SU-DHL-6 (cell line): ENCODE results near the gene WWC1.

Source experiments
- H2AFZ ChIP-seq: fragments of 200-600 bp; sonication (generic); 2 replicates; pipeline ENCODE4 v1.6.1; 2014; ENCODE audit warnings: low read depth, mild to moderate bottlenecking, moderate library complexity, mixed read lengths, antibody characterized with exemption, low read length; ENCODE audit not compliant: severe bottlenecking
- H3F3A ChIP-seq: fragments of 200-600 bp; shearing (Covaris generic); 2 replicates; pipeline ENCODE4 v1.6.0; 2016; ENCODE audit warnings: antibody characterized with exemption, mild to moderate bottlenecking; ENCODE audit not compliant: insufficient read depth
- H3K27ac ChIP-seq: fragments of 200-600 bp; sonication (generic); 2 replicates; pipeline ENCODE4 v1.5.1; 2016; ENCODE audit warnings: low read depth, mild to moderate bottlenecking, low read length, moderate library complexity, mixed read lengths
- H3K27me3 ChIP-seq: fragments of 200-600 bp; sonication (generic), shearing (Covaris generic); 2 replicates; pipeline ENCODE4 v1.6.0; 2014; ENCODE audit warnings: mild to moderate bottlenecking, low read length
- H3K36me3 ChIP-seq: fragments of 200-600 bp; sonication (generic); 2 replicates; pipeline ENCODE4 v1.6.1; 2014; ENCODE audit warnings: mild to moderate bottlenecking, low read length, mixed read lengths
- H3K4me2 ChIP-seq: fragments of 300-600, 200-600 bp; shearing (Covaris generic), sonication (generic); 2 replicates; pipeline ENCODE4 v1.6.0; 2014; ENCODE audit warnings: low read length, low read depth, mild to moderate bottlenecking; ENCODE audit not compliant: poor library complexity, severe bottlenecking
- H3K4me3 ChIP-seq: fragments of 200-600 bp; sonication (generic); 2 replicates; pipeline ENCODE4 v1.5.1; 2014; ENCODE audit warnings: antibody characterized with exemption, low read length, mild to moderate bottlenecking, mixed read lengths; ENCODE audit not compliant: insufficient read depth, poor library complexity, severe bottlenecking
- H3K79me2 ChIP-seq: fragments of 200-600 bp; sonication (generic); 2 replicates; pipeline ENCODE4 v1.6.1; 2014; ENCODE audit warnings: mild to moderate bottlenecking, low read length, moderate library complexity; ENCODE audit not compliant: insufficient read depth
- H3K9ac ChIP-seq: fragments of 200-600 bp; sonication (generic); 2 replicates; pipeline ENCODE4 v1.7.0; 2014; ENCODE audit warnings: mild to moderate bottlenecking, low read length
- H3K9me2 ChIP-seq: fragments of 200-600 bp; sonication (generic); replicated peaks from 2 replicates; pipeline ENCODE4 v1.6.1; 2014; ENCODE audit warnings: low read length; ENCODE audit not compliant: insufficient read depth
- H3K9me3 ChIP-seq: fragments of 200-600 bp; sonication (generic); 2 replicates; pipeline ENCODE4 v1.6.1; 2014; ENCODE audit warnings: low read length, mixed read lengths; ENCODE audit not compliant: insufficient read depth
- H4K20me1 ChIP-seq: fragments of 200-600 bp; sonication (generic); 2 replicates; pipeline ENCODE4 v1.6.1; 2014; ENCODE audit warnings: low read depth, mild to moderate bottlenecking, antibody characterized with exemption, low read length, moderate library complexity, mixed read lengths
- CTCF ChIP-seq: fragments of 200-600 bp; sonication (generic); IDR thresholded peaks from one replicate; pipeline ENCODE4 v1.5.1; 2017; ENCODE audit warnings: antibody characterized with exemption, mild to moderate bottlenecking, low read length, moderate library complexity; ENCODE audit not compliant: insufficient read depth, poor library complexity, severe bottlenecking
- EZH2phosphoT487 ChIP-seq: fragments of 200-600 bp; sonication (generic), shearing (Covaris generic); conservative IDR thresholded peaks from 2 replicates; pipeline ENCODE4 v1.6.1; 2018; ENCODE audit warnings: mild to moderate bottlenecking, antibody characterized with exemption, low read length, moderate library complexity, mixed read lengths

The WWC1 gene

GRCh38 chr5:168449166-168449565, 157.7 kb downstream of the WWC1 start:
- H3F3A ChIP-seq, result no peaks in the 10 kb centered on the region
- H3K27ac ChIP-seq, result no peak overlapping the region
- H3K9ac ChIP-seq, result no peak overlapping the region
- H4K20me1 ChIP-seq, result no peaks in the 10 kb centered on the region
- H3K9me2 ChIP-seq, result no peaks in the 10 kb centered on the region
- no peaks in the 10 kb centered on the region for H3K27me3 ChIP-seq
- H3K4me2 ChIP-seq, result no peak overlapping the region
- H2AFZ ChIP-seq, result no peak overlapping the region
- TF ChIP-seq EZH2phosphoT487, result no peak
- TF ChIP-seq CTCF, result no peak
- no peaks in the 10 kb centered on the region for H3K36me3 ChIP-seq
- H3K9me3 ChIP-seq, result no peaks in the 10 kb centered on the region
- H3K4me3 ChIP-seq, result no peak overlapping the region
- H3K79me2 ChIP-seq, result no peaks in the 10 kb centered on the region

- Histone ChIP-seq H4K20me1 (no peaks in the 10 kb centered on the region), H3K9me2 (no peaks in the 10 kb centered on the region), H3K9ac (no peak overlapping the region), H2AFZ (no peak overlapping the region), H3K36me3 (no peaks in the 10 kb centered on the region), H3K4me3 (no peak overlapping the region), H3F3A (no peaks in the 10 kb centered on the region), H3K79me2 (no peaks in the 10 kb centered on the region), H3K9me3 (no peaks in the 10 kb centered on the region), H3K27ac (no peak overlapping the region), H3K4me2 (no peak overlapping the region), H3K27me3 (no peaks in the 10 kb centered on the region)
- no peak for TF ChIP-seq EZH2phosphoT487
- no peak for TF ChIP-seq CTCF
These were observed 160.1 kb downstream of the WWC1 start for GRCh38 chr5:168451565-168451964.

GRCh38 chr5:168455201-168455600, 163.8 kb downstream of the WWC1 start:
- Histone ChIP-seq H3K27ac (no peak overlapping the region), H4K20me1 (no peaks in the 10 kb centered on the region), H3K79me2 (no peaks in the 10 kb centered on the region), H3K9ac (no peak overlapping the region), H3F3A (no peaks in the 10 kb centered on the region), H3K9me3 (no peaks in the 10 kb centered on the region), H3K27me3 (no peaks in the 10 kb centered on the region), H3K4me2 (no peak overlapping the region), H3K36me3 (no peaks in the 10 kb centered on the region), H3K4me3 (no peak overlapping the region), H2AFZ (no peak overlapping the region), H3K9me2 (no peaks in the 10 kb centered on the region)
- TF ChIP-seq CTCF (no peak), EZH2phosphoT487 (no peak)

GRCh38 chr5:168457542-168457941, 166.1 kb downstream of the WWC1 start:
- Histone ChIP-seq H3K27me3 (no peaks in the 10 kb centered on the region), H3K36me3 (no peaks in the 10 kb centered on the region), H3K4me3 (no peak overlapping the region), H3K27ac (no peak overlapping the region), H3F3A (no peaks in the 10 kb centered on the region), H3K4me2 (no peak overlapping the region), H2AFZ (no peak overlapping the region), H3K9ac (no peak overlapping the region), H3K79me2 (no peaks in the 10 kb centered on the region), H4K20me1 (no peaks in the 10 kb centered on the region), H3K9me2 (no peaks in the 10 kb centered on the region), H3K9me3 (no peaks in the 10 kb centered on the region)
- TF ChIP-seq CTCF (no peak), EZH2phosphoT487 (no peak)
